Gastroesophageal sphincter (tissue), 4 donors: ENCODE measurements around the gene SSH2. TPM values are rescaled to one million over a fixed set of nuclear protein-coding genes. Genes with fewer than 3 reads are reported as not detected.
A peak's percentile ranks its signal among the peaks of the same experiment; 100 is the strongest.

Experiments
- ATAC-seq: fragments of 150-250 bp; one replicate; pipeline ENCODE4 v1.9.1; 2016; ENCODE audit warnings: mild to moderate bottlenecking, moderate library complexity
- H3K27ac ChIP-seq, 4 donors: fragments of 200-600 bp; sonication (generic) in 3 of 4; 1 replicate in 3 of 4; 2 replicates in 1 of 4; pipeline ENCODE4 v1.5.1; 2016 to 2019
- H3K27me3 ChIP-seq: fragments of 200-600 bp; sonication (generic); one replicate; pipeline ENCODE4 v1.5.1; 2019
- H3K36me3 ChIP-seq, 2 donors: fragments of 200-600 bp; sonication (generic); one replicate each; pipeline ENCODE4 v1.5.1; 2019; ENCODE audit warnings: control low read depth in 1 of 2
- H3K4me1 ChIP-seq, 3 donors: fragments of 200-600 bp; sonication (generic); 1 replicate in 2 of 3; 2 replicates in 1 of 3; pipeline ENCODE4 v1.5.1; 2016 to 2019; ENCODE audit warnings: control low read depth in 2 of 3
- H3K4me3 ChIP-seq, 2 donors: fragments of 200-600 bp; sonication (generic); one replicate each; pipeline ENCODE4 v1.5.1; 2019; ENCODE audit warnings: mild to moderate bottlenecking in 1 of 2, moderate library complexity in 1 of 2
- H3K9me3 ChIP-seq, 3 donors: fragments of 200-600 bp; sonication (generic); one replicate each; pipeline ENCODE4 v1.5.1; 2017 to 2019; ENCODE audit warnings: control low read depth in 2 of 3
- CTCF ChIP-seq, 4 experiments: fragments of 200-600 bp in 2 of 4; fragments of 450-650 bp in 2 of 4; sonication (generic) in 1 of 4; IDR thresholded peaks; one replicate each; pipeline ENCODE4 v1.5.1; 2017 to 2019; ENCODE audit warnings: antibody characterized with exemption in 4 of 4, mild to moderate bottlenecking in 2 of 4, moderate library complexity in 2 of 4
- EP300 ChIP-seq: sonication (generic); formaldehyde crosslinking; IDR thresholded peaks from one replicate; pipeline ENCODE4 v1.6.1; 2017; ENCODE audit warnings: antibody characterized with exemption, mild to moderate bottlenecking
- POLR2A ChIP-seq, 2 donors: fragments of 450-650 bp; IDR thresholded peaks; one replicate each; pipeline ENCODE4 v1.6.1; 2017; ENCODE audit warnings: antibody characterized with exemption in 2 of 2, mild to moderate bottlenecking in 2 of 2, moderate library complexity in 1 of 2
- POLR2AphosphoS5 ChIP-seq: sonication (generic); formaldehyde crosslinking; IDR thresholded peaks from one replicate; pipeline ENCODE4 v1.6.1; 2017; ENCODE audit warnings: antibody characterized with exemption
- WGBS, 2 donors: methylation state at CpG; one replicate each; pipeline ENCODE4 v1.1.5; 2018; ENCODE audit warnings: low coverage in 1 of 2; 5-methylcytosine and 5-hydroxymethylcytosine counted together
- total RNA-seq, 4 donors: library from RNA; depleted of rRNA; stranded (reverse); fragments of >200 nt; gene quantifications; one replicate each; pipeline ENCODE4 v1.1.0, GENCODE V29; 2016

The SSH2 gene
- total RNA-seq, 4 donors from 2014 or later = 16.0 to 39.7 (median 24.9) TPM

- no peaks in the 10 kb centered on the region for H3K36me3 ChIP-seq
- H3K9me3 ChIP-seq = no peaks in the 10 kb centered on the region
- peak overlapping the region; percentile 59 to 82 for H3K4me3 ChIP-seq
- TF ChIP-seq POLR2AphosphoS5 (no peak), CTCF (IDR thresholded peaks at IDR 0.05) (no peak), EP300 (no peak), POLR2A (IDR thresholded peaks at IDR 0.05) (no peak)
- no peaks in the 10 kb centered on the region for H3K27me3 ChIP-seq
- peaks cover 0 to 72% (median 45%) of the 10 kb centered on the region in 3 donors for H3K4me1 ChIP-seq
- 8 to 40% methylated on average over 1 to 2 of the region's 8 CpGs for WGBS, 2 donors
- ATAC-seq = no peak
- H3K27ac ChIP-seq = peak overlapping the region; percentile 66 to 92 (median 88)
These were observed 308.3 kb downstream of the SSH2 start for GRCh38 chr17:29621751-29622194.

- no peak for ATAC-seq
- Histone ChIP-seq H3K27me3 (no peaks in the 10 kb centered on the region), H3K27ac (peak overlapping the region in 3 of 4 donors; percentile 88 to 92 (median 89)), H3K36me3 (no peaks in the 10 kb centered on the region), H3K4me1 (peaks cover 0 to 81% (median 53%) of the 10 kb centered on the region in 3 donors), H3K4me3 (peak overlapping the region; percentile 59 to 82), H3K9me3 (no peaks in the 10 kb centered on the region)
- 83 to 100% methylated on average over 1 to 5 of the region's 12 CpGs for WGBS, 2 donors
- TF ChIP-seq POLR2A (IDR thresholded peaks at IDR 0.05) = no peak
- no peak for TF ChIP-seq EP300
- TF ChIP-seq CTCF (IDR thresholded peaks at IDR 0.05) = no peak
- no peak for TF ChIP-seq POLR2AphosphoS5
These were observed 309.1 kb downstream of the SSH2 start for GRCh38 chr17:29620779-29621500.

GRCh38 chr17:29620271-29620670, 309.8 kb downstream of the SSH2 start:
- no peak for ATAC-seq
- no peak for TF ChIP-seq CTCF (IDR thresholded peaks at IDR 0.05)
- TF ChIP-seq EP300 = no peak
- TF ChIP-seq POLR2AphosphoS5 = no peak
- TF ChIP-seq POLR2A (IDR thresholded peaks at IDR 0.05) = no peak
- Histone ChIP-seq H3K4me3 (no peak overlapping the region), H3K9me3 (no peaks in the 10 kb centered on the region), H3K4me1 (peaks cover 0 to 87% (median 59%) of the 10 kb centered on the region in 3 donors), H3K27ac (peak overlapping the region in 3 of 4 donors; percentile 88 to 92 (median 89)), H3K27me3 (no peaks in the 10 kb centered on the region), H3K36me3 (no peaks in the 10 kb centered on the region)
- WGBS, 2 donors = 93% methylated on average over 2 of the region's 4 CpGs; no CpG with 5 or more reads in 1 of the 2 donors

GRCh38 chr17:29619251-29619650, 310.8 kb downstream of the SSH2 start:
- ATAC-seq = no peak
- H3K4me3 ChIP-seq = no peak overlapping the region
- peaks cover 0 to 93% (median 69%) of the 10 kb centered on the region in 3 donors for H3K4me1 ChIP-seq
- H3K9me3 ChIP-seq = no peaks in the 10 kb centered on the region
- TF ChIP-seq POLR2A (IDR thresholded peaks at IDR 0.05) (no peak), CTCF (IDR thresholded peaks at IDR 0.05) (peak in 1 of 4 experiments; percentile 42), POLR2AphosphoS5 (no peak), EP300 (no peak)
- no peaks in the 10 kb centered on the region for H3K36me3 ChIP-seq
- no peaks in the 10 kb centered on the region for H3K27me3 ChIP-seq
- H3K27ac ChIP-seq = peak overlapping the region in 2 of 4 donors; percentile 22 to 92
